Measurements from ENCODE around the gene HIVEP3.

GRCh38 chr1:41830726-41831125, 88.0 kb downstream of the HIVEP3 start:
- TF ChIP-seq, protein P1, sequence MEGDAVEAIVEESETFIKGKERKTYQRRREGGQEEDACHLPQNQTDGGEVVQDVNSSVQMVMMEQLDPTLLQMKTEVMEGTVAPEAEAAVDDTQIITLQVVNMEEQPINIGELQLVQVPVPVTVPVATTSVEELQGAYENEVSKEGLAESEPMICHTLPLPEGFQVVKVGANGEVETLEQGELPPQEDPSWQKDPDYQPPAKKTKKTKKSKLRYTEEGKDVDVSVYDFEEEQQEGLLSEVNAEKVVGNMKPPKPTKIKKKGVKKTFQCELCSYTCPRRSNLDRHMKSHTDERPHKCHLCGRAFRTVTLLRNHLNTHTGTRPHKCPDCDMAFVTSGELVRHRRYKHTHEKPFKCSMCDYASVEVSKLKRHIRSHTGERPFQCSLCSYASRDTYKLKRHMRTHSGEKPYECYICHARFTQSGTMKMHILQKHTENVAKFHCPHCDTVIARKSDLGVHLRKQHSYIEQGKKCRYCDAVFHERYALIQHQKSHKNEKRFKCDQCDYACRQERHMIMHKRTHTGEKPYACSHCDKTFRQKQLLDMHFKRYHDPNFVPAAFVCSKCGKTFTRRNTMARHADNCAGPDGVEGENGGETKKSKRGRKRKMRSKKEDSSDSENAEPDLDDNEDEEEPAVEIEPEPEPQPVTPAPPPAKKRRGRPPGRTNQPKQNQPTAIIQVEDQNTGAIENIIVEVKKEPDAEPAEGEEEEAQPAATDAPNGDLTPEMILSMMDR (IDR thresholded peaks at IDR 0.05), result no peak
- TF ChIP-seq POLR2AphosphoS5 (IDR thresholded peaks at IDR 0.05; ENCODE audit: low read depth, low read length), result no peak

Data from Panc1 (cell line).